ENCODE results near the gene MYPN.

Gene MYPN

DNA sequence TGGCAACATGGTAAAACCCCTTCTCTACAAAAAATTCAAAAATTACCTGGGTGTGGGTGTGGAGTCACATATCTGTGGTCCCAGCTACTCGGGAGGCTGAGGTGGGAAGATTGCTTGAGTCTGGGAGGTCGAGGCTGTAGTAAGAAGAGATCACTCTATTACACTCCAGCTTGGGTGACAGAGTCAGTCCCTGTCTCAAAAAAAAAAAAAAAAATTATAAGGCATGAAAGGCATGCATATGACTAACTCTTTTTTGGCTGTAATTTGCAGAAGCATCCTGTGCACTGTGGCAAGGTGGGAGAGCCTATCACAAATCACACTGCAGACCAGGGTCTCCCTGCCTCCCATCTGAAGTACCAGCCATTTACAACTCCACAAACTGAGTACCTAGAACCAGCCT is 14.1 kb upstream of the MYPN start:
- Histone ChIP-seq H3K4me3 (no peak overlapping the region), H3K27ac (no peak overlapping the region)
- no peak for DNase-seq (ENCODE audit: low spot score)
- TF ChIP-seq, protein P1, sequence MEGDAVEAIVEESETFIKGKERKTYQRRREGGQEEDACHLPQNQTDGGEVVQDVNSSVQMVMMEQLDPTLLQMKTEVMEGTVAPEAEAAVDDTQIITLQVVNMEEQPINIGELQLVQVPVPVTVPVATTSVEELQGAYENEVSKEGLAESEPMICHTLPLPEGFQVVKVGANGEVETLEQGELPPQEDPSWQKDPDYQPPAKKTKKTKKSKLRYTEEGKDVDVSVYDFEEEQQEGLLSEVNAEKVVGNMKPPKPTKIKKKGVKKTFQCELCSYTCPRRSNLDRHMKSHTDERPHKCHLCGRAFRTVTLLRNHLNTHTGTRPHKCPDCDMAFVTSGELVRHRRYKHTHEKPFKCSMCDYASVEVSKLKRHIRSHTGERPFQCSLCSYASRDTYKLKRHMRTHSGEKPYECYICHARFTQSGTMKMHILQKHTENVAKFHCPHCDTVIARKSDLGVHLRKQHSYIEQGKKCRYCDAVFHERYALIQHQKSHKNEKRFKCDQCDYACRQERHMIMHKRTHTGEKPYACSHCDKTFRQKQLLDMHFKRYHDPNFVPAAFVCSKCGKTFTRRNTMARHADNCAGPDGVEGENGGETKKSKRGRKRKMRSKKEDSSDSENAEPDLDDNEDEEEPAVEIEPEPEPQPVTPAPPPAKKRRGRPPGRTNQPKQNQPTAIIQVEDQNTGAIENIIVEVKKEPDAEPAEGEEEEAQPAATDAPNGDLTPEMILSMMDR (IDR thresholded peaks at IDR 0.05), result no peak

DNA sequence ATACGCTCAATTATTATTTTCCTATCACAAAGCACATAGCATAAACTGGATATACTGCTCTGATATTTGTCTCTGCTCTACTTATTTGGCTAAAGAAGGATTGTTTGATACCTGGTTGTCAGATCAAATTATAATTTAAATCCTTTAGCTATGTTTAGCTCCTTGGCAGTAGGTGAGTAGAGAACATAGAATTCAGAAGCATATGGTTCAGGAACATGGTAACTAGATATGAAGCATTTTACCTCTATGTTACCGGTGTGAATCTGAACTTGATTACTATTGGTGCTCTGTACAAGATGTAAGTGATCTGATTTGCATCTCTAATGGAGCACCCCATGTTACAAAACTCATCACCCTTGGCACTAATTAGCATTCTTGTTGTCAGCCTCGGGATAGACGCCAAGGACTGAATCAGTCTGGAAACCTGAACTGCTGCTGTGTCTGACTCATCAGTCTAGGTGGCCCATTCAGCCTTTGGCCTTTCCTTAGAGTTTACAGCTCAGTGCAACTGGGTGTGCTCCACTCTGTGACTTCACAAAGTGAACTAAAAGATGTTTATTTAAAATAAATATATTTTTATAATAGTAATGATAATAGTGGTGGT is 12.3 kb upstream of the MYPN start:
- TF ChIP-seq, protein P1 (IDR thresholded peaks at IDR 0.05), result no peak
- DNase-seq (ENCODE audit: low spot score), result no peak
- no peak overlapping the region for H3K4me3 ChIP-seq
- H3K27ac ChIP-seq, result no peak overlapping the region

DNA sequence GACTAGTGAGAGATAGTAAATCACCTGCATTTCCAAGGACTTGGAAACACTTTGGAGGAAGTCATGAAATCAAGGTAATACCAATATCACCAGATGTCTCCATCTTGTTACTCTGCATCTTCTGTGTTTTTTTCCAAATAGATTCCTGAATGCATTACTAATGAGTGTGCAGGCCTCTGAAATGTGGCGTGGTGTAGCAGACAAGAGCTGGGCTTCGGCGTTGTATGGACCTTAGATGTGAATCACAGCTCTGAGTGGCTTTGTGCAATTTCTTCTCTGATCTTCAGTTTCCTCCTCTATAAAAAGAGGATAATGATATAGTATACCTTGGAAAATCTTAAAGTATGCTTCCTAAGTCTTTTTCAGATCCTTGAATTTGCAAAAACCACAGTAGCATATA is 9.6 kb upstream of the MYPN start:
- H3K27ac ChIP-seq, result no peak overlapping the region
- no peak for DNase-seq (ENCODE audit: low spot score)
- TF ChIP-seq, protein P1 (IDR thresholded peaks at IDR 0.05), result no peak
- no peak overlapping the region for H3K4me3 ChIP-seq

DNA sequence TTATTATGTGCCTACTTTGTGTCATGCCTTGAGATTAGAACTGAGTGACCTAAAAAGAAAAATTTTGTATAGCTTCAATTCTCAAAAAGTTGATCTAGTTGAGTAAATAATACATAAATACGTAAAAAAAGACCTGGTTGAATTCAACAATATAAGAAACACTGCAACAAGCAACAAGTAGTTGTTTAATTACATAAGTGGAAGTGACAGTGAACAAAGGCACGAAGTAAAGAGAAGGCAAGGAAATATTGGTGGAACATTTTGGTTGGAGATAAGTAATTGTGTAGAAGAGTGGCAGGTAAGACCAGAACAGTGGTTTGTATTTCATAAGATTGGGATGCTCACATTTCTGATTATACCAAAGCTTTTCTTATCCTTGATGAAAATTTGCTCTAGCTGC is 8.2 kb upstream of the MYPN start:
- TF ChIP-seq, protein P1 (IDR thresholded peaks at IDR 0.05), result no peak
- Histone ChIP-seq H3K4me3 (no peak overlapping the region), H3K27ac (no peak overlapping the region)
- no peak for DNase-seq (ENCODE audit: low spot score)

DNA sequence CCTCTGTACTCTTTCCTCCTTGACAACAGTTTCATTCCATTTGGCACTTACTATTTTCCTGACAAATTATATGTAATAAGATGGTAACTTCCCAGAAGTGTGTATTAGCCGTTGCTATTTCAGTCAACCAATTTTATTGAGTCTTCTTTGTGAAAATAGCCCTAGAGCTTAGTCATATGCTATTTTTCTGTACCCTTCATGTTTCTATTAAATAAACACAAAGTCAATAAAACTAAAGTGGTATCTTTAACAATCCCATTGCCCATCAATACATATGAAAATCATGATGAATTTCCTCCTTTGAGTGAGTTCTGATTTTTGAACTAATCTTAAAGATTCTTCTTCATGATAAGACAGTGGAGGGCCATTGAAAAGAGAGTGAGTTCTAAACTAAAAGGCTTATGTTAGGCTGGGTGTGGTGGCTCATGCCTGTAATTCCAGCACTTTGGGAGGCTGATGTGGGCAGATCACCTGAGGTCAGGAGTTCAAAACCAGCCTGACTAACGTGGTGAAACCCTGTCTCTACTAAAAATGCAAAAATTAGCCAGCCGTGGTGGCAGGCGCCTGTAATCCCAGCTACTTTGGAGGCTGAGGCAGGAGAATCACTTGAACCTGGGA is 5.9 kb upstream of the MYPN start:
- TF ChIP-seq, protein P1 (IDR thresholded peaks at IDR 0.05), result no peak
- Histone ChIP-seq H3K4me3 (no peak overlapping the region), H3K27ac (no peak overlapping the region)
- DNase-seq (ENCODE audit: low spot score), result no peak

DNA sequence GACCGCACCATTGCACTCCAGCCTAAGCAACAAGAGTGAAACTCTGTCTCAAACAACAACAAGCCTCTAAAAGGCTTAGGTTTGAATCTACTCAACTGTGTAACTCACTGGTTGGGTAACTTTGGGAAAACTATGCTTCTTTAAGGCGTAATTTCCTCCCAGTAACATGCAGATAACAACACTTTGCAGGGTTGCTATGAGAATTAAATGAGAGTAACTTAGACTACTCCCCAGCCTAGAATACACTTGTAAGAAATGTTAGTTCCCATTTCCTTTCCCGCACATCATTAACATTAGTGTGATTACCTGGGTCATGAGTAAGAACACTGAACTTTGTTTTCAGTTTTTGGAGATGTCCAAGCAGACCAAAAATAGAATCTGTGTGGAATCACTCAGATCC is 5.4 kb upstream of the MYPN start:
- no peak overlapping the region for H3K4me3 ChIP-seq
- TF ChIP-seq, protein P1 (IDR thresholded peaks at IDR 0.05), result no peak
- DNase-seq (ENCODE audit: low spot score), result no peak
- H3K27ac ChIP-seq, result no peak overlapping the region

DNA sequence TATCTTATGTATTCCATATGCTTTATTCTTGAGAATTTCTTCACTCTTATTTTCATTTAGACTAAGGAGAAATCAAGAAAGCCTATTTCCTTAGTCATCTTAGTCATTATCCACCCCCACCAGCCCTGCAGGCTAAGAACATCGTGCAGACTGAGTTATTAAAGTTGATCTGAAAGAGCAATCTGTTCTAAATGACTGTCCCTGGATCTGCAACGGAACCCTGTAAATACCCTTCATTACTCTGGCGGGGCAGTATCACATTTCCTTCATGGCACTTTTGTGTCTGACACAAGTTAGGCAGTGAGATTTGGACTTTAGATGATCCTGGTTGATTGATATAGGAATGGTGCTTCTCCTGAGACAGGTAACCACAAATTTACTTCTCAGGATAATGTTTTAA is 3.5 kb upstream of the MYPN start:
- no peak for DNase-seq (ENCODE audit: low spot score)
- TF ChIP-seq, protein P1 (IDR thresholded peaks at IDR 0.05), result no peak
- no peak overlapping the region for H3K4me3 ChIP-seq
- no peak overlapping the region for H3K27ac ChIP-seq

Data from coronary artery (tissue), 2 donors.